Neural progenitor cell (in vitro differentiated cells): ENCODE measurements around the gene DEPDC1B.

ENCODE experiments used
- CTCF ChIP-seq: fragments of 200-600 bp; sonication (generic); IDR thresholded peaks from 2 replicates; pipeline ENCODE4 v1.5.1; 2017; ENCODE audit warnings: antibody characterized with exemption, mild to moderate bottlenecking
- EZH2 ChIP-seq: fragments of 200-600 bp; sonication (generic); IDR thresholded peaks from 2 replicates; pipeline ENCODE4 v1.6.1; 2017; ENCODE audit warnings: antibody characterized with exemption, mild to moderate bottlenecking, moderate library complexity
- EZH2phosphoT487 ChIP-seq: fragments of 200-600 bp; sonication (generic); IDR thresholded peaks from 2 replicates; pipeline ENCODE4 v1.6.1; 2017; ENCODE audit warnings: antibody characterized with exemption

- TF ChIP-seq CTCF (no peak), EZH2 (no peak), EZH2phosphoT487 (no peak)
These were observed 27.2 kb downstream of the DEPDC1B start for GRCh38 chr5:60672693-60673264.
